Gastrocnemius medialis (tissue), 4 donors: ENCODE results near the gene AURKAIP1.

Source experiments
- CTCF ChIP-seq, 5 experiments: fragments of 450-650 bp in 3 of 5; fragments of 200-600 bp in 2 of 5; sonication (generic) in 2 of 5; IDR thresholded peaks in 4 of 5; conservative IDR thresholded peaks in 1 of 5; 1 replicate in 4 of 5; 2 replicates in 1 of 5; pipeline ENCODE4 v1.5.1; 2016 to 2019; ENCODE audit warnings: antibody characterized with exemption in 5 of 5, mild to moderate bottlenecking in 3 of 5, moderate library complexity in 3 of 5
- POLR2A ChIP-seq, 2 donors: fragments of 450-650 bp; IDR thresholded peaks; one replicate each; pipeline ENCODE4 v1.6.1; 2017; ENCODE audit warnings: antibody characterized with exemption in 2 of 2, mild to moderate bottlenecking in 2 of 2, moderate library complexity in 2 of 2

DNA sequence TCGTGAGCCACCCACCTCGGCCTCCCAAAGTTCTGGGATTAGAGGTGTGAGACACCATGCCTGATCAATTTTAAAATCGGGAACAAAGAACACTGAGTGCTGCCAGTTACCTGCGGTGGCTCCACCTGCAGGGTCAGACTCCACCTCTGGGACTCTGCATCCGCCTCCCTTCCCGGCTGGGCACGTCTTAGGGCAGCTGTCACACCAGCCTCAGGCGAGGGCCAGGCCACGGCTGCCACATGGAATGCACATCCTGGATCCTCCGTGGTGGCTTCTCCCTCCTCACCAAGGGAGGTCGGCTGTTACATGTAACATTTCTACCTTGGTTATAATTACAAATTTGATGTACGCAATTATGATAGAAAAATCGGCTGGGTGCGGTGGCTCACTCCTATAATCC, 10.7 kb downstream of the AURKAIP1 start:
- no peak for TF ChIP-seq CTCF (IDR thresholded peaks at IDR 0.05 in 4 of 5, conservative IDR thresholded peaks at IDR 0.05 in 1 of 5)
- TF ChIP-seq POLR2A (IDR thresholded peaks at IDR 0.05) = no peak
